Measurements from ENCODE around the gene ALG12. TPM values are rescaled to one million over a fixed set of nuclear protein-coding genes. Genes with fewer than 3 reads are reported as not detected.

The ALG12 gene
- total and polyA plus RNA-seq, 2 of the 13 experiments (the other 11 are each of a cell fraction or from before 2014, with no cell fraction given): 7.8 to 15.8 TPM

GRCh38 chr22:49951986-49952896 is 34.0 kb upstream of the ALG12 start (continued):
- TF ChIP-seq FIP1L1 (IDR thresholded peaks at IDR 0.05; ENCODE audit: borderline replicate concordance, insufficient read depth, low read depth, low read length) (no peak), ZNF816 (CRISPR knock-in tag; IDR thresholded peaks at IDR 0.05; ENCODE audit: borderline replicate concordance) (no peak), SMARCC2 (IDR thresholded peaks at IDR 0.05) (no peak), TSC22D2 (CRISPR knock-in tag; IDR thresholded peaks at IDR 0.05; ENCODE audit: borderline replicate concordance) (no peak), HNF1A (IDR thresholded peaks at IDR 0.05; ENCODE audit: low read depth) (no peak), HNF1A (CRISPR knock-in tag; IDR thresholded peaks at IDR 0.05; ENCODE audit: borderline replicate concordance) (no peak; the same call in 1 of the 2 replicates), ZNF225 (CRISPR knock-in tag; IDR thresholded peaks at IDR 0.05) (no peak; the same call in 1 of the 2 replicates), ZNF331 (CRISPR knock-in tag; IDR thresholded peaks at IDR 0.05) (0 out of 2 replicates have a peak, but pooled peaks have one; percentile 27), ZNF30 (CRISPR knock-in tag; IDR thresholded peaks at IDR 0.05) (no peak), DNMT1 (CRISPR knock-in tag; IDR thresholded peaks at IDR 0.05) (no peak), ZNF143 (CRISPR knock-in tag; IDR thresholded peaks at IDR 0.05) (no peak), TFDP1 (CRISPR knock-in tag; IDR thresholded peaks at IDR 0.05; ENCODE audit: borderline replicate concordance) (peak; percentile 10; the same call in 1 of the 2 replicates), ZNF44 (CRISPR knock-in tag; IDR thresholded peaks at IDR 0.05) (no peak), HBP1 (CRISPR knock-in tag; IDR thresholded peaks at IDR 0.05; ENCODE audit: low read depth) (no peak), MNT (IDR thresholded peaks at IDR 0.05) (peak; percentile 95), ZNF484 (CRISPR knock-in tag; IDR thresholded peaks at IDR 0.05; ENCODE audit: borderline replicate concordance, low read depth) (no peak), ZNF180 (CRISPR knock-in tag; IDR thresholded peaks at IDR 0.05; ENCODE audit: borderline replicate concordance, low read depth) (no peak), ZNF430 (CRISPR knock-in tag; IDR thresholded peaks at IDR 0.05) (peak; percentile 75), TBX2 (CRISPR knock-in tag; IDR thresholded peaks at IDR 0.05; ENCODE audit: borderline replicate concordance) (peak; percentile 47; the same call in 1 of the 2 replicates), STAG1 (CRISPR knock-in tag; IDR thresholded peaks at IDR 0.05) (no peak), ARHGAP35 (CRISPR knock-in tag; IDR thresholded peaks at IDR 0.05; ENCODE audit: borderline replicate concordance) (no peak)
